Omental fat pad (tissue), 4 donors: ENCODE data around the gene RTL10. TPM values are rescaled to one million over a fixed set of nuclear protein-coding genes. Genes with fewer than 3 reads are reported as not detected.

Experiments
- ATAC-seq: fragments of 150-250 bp; one replicate; pipeline ENCODE4 v1.9.1; 2016; ENCODE audit warnings: mild to moderate bottlenecking, moderate library complexity; ENCODE audit not compliant: low FRiP score
- DNase-seq: peaks from one replicate; pipeline ENCODE4 v3.0.0-alpha.2; 2019; ENCODE audit warnings: low spot score
- total RNA-seq, 4 donors: library from RNA; depleted of rRNA; stranded (reverse); fragments of >200 nt; gene quantifications; one replicate each; pipeline ENCODE4 v1.1.0, GENCODE V29; 2016
- TF ChIP-seq, protein P1 (sequence below), 3 donors: fragments of 450-650 bp; IDR thresholded peaks; one replicate each; pipeline ENCODE4 v1.5.1; 2016 to 2017; ENCODE audit warnings: antibody characterized with exemption in 3 of 3, mild to moderate bottlenecking in 3 of 3, moderate library complexity in 2 of 3

The RTL10 gene
- total RNA-seq, 4 donors from 2014 or later = 7.6 to 12.6 (median 10.4) TPM

- ATAC-seq = no peak
- no peak for DNase-seq
- TF ChIP-seq, protein P1, sequence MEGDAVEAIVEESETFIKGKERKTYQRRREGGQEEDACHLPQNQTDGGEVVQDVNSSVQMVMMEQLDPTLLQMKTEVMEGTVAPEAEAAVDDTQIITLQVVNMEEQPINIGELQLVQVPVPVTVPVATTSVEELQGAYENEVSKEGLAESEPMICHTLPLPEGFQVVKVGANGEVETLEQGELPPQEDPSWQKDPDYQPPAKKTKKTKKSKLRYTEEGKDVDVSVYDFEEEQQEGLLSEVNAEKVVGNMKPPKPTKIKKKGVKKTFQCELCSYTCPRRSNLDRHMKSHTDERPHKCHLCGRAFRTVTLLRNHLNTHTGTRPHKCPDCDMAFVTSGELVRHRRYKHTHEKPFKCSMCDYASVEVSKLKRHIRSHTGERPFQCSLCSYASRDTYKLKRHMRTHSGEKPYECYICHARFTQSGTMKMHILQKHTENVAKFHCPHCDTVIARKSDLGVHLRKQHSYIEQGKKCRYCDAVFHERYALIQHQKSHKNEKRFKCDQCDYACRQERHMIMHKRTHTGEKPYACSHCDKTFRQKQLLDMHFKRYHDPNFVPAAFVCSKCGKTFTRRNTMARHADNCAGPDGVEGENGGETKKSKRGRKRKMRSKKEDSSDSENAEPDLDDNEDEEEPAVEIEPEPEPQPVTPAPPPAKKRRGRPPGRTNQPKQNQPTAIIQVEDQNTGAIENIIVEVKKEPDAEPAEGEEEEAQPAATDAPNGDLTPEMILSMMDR (IDR thresholded peaks at IDR 0.05) = no peak
Measured at GRCh38 chr22:19900707-19901436, 46.2 kb upstream of the RTL10 start.

GRCh38 chr22:19898831-19899567 is 44.3 kb upstream of the RTL10 start:
- ATAC-seq = no peak
- TF ChIP-seq, protein P1 (IDR thresholded peaks at IDR 0.05) = no peak
- no peak for DNase-seq

GRCh38 chr22:19898145-19898544 is 43.5 kb upstream of the RTL10 start:
- ATAC-seq = no peak
- TF ChIP-seq, protein P1 (IDR thresholded peaks at IDR 0.05) = no peak
- DNase-seq = no peak

DNA sequence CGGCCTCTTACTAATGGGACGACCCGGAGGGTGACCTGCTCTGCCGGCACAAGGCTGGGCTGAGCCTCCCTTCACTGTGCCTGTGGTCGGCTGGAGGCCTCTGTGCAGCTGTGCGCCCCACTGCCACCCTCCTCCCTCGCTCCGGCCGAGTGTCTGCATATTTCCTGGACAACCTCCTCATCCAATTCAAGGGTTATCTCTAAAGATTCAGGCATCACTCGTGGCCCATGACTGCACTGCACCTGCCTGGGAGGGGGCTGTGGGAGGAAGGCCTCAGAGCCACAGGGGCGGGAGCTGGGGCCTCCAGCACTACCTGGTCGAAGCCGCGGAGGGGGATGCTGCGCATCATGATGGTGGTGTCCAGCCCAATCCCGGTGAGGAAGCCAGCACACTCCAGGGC is 43.1 kb upstream of the RTL10 start:
- DNase-seq (no peak), ATAC-seq (no peak)

DNA sequence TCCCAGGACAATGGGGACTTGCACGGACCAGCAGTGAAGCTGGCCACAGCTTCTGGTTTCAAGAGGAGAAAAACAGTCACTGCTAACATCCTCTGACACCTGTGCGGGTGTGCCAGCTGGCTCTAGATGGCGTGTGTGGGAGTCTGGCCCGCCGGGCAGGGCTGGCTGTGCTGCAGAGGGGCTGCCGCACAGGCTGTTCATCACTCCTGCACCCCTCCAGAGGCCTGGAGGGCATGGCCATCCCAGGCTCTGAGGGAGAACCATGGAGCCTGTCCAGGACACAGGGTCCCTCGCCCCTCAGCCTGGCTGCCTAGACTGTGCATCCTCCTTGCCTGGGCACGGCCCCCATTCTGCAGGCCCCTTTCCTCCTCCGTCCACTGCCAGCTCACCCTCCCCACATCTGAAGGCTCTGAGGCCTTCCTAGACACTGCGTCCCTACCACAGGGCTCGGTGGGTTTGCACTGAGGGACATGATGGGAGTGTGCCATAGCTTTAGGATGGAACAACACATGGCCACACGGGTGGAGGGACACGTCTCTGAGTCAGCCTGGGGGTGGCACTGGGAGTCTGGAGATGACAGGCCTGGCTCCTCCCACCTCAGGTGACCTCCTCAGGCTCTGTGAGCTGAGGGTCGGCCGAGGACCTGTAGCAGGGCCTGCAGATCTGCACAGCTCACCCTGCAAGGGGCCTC is 42.1 kb upstream of the RTL10 start:
- DNase-seq = no peak
- no peak for ATAC-seq
- TF ChIP-seq, protein P1 (IDR thresholded peaks at IDR 0.05) = no peak

More for the DNA sequence above, 43.1 kb upstream of the RTL10 start:
- TF ChIP-seq, protein P1 (IDR thresholded peaks at IDR 0.05) = no peak

DNA sequence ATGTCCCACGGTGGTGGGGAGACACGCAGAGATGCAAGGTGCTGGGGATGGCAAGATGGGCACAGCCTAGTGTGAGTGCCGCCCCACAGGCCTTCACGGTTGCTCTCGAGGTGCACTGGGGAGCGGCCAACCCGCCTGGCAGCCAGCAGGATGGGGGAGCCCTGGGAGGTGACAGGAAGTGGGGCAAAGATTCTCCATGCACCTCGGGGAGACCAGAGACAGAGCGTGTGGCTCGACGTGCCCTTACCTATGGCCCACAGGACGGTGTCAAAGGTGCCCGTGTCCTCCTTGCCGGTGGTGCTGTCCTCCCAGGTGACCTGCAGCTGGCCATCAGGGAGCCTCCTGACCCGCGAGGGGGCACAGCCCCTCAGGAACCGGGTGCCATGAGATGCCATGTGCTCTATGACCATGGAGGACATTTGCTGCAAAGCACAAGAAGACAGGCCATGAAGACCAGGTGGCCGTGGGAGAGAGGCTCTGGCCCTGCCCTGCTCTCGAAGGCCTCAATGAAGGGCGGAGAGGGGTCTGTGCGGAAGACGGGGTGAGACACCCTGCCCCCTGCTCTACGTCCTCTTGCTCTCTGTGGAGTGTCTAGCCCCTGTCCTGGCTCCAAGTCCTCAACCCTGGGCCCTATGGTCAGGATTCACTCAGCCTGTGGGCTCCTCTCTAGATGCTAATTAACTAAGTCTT is 40.6 kb upstream of the RTL10 start:
- ATAC-seq = no peak
- TF ChIP-seq, protein P1 (IDR thresholded peaks at IDR 0.05) = no peak

More for the DNA sequence above, 40.6 kb upstream of the RTL10 start:
- no peak for DNase-seq
